ENCODE data around the gene EXOC3L2. TPM values are rescaled to one million over a fixed set of nuclear protein-coding genes. Genes with fewer than 3 reads are reported as not detected.

EXOC3L2 gene
- polyA plus RNA-seq, 3 donors: not detected

- no peak overlapping the region for H3K9ac ChIP-seq (ENCODE audit: insufficient read depth, low read length, poor library complexity, severe bottlenecking)
- WGBS (ENCODE audit: insufficient coverage): 100% methylated on average over 1 of the region's 4 CpGs
- no peak overlapping the region for H3K4me3 ChIP-seq (replicated peaks in 1 of 3; ENCODE audit: low read depth in 2 of 3, low read length in 3 of 3)
- no peaks in the 10 kb centered on the region for H3K36me3 Mint-ChIP-seq
- no peak overlapping the region for H3K4me2 ChIP-seq (replicated peaks; ENCODE audit: extremely low read depth, low read length, poor library complexity, severe bottlenecking)
- no peak overlapping the region for H3K4me3 Mint-ChIP-seq
- no peak overlapping the region for H3K27ac Mint-ChIP-seq
- no peak overlapping the region for H3K27ac ChIP-seq (ENCODE audit: low read depth in 1 of 2, low read length in 2 of 2)
- no peak for TF ChIP-seq CTCF (IDR thresholded peaks at IDR 0.05)
- no peaks in the 10 kb centered on the region for H3K79me2 ChIP-seq (ENCODE audit: insufficient read depth, low read length)
- H3K27me3 ChIP-seq (ENCODE audit: control insufficient read depth in 2 of 2, insufficient read depth in 2 of 2, low read length in 2 of 2): no peaks in the 10 kb centered on the region
- H2AFZ ChIP-seq (ENCODE audit: insufficient read depth, low read depth, low read length, poor library complexity, severe bottlenecking): no peak overlapping the region
- no peaks in the 10 kb centered on the region for H3K4me1 ChIP-seq (ENCODE audit: control insufficient read depth in 1 of 2, insufficient read depth in 2 of 2, low read length in 2 of 2)
- H3K36me3 ChIP-seq (replicated peaks in 1 of 2; ENCODE audit: control insufficient read depth in 1 of 2, insufficient read depth in 2 of 2, low read length in 2 of 2): no peaks in the 10 kb centered on the region
- H4K20me1 ChIP-seq (ENCODE audit: insufficient read depth, low read length): no peaks in the 10 kb centered on the region
- no peaks in the 10 kb centered on the region for H3K9me3 ChIP-seq (replicated peaks in 1 of 2; ENCODE audit: control insufficient read depth in 1 of 2, insufficient read depth in 1 of 2, low read length in 2 of 2)
- peaks cover 2% of the 10 kb centered on the region for H3K4me1 Mint-ChIP-seq
- no peak for DNase-seq
- peaks cover 0 to 12% (median 0%) of the 10 kb centered on the region in 7 donors for H3K9me3 Mint-ChIP-seq
- intact Hi-C loops (cut with micrococcal nuclease): no loop called here
- peaks cover 0 to 4% (median 2%) of the 10 kb centered on the region in 3 donors for H3K27me3 Mint-ChIP-seq (ENCODE audit: low read depth in 3 of 3)
Measured at GRCh38 chr19:45191375-45191774, 53.8 kb downstream of the EXOC3L2 start.

GRCh38 chr19:45189971-45190370, 55.2 kb downstream of the EXOC3L2 start:
- WGBS (ENCODE audit: insufficient coverage): no CpG with 5 or more reads among the region's 1 CpG
- no peak for DNase-seq
- peaks cover 0 to 12% (median 0%) of the 10 kb centered on the region in 7 donors for H3K9me3 Mint-ChIP-seq
- H3K4me2 ChIP-seq (replicated peaks; ENCODE audit: extremely low read depth, low read length, poor library complexity, severe bottlenecking): no peak overlapping the region
- no peaks in the 10 kb centered on the region for H3K27me3 ChIP-seq (ENCODE audit: control insufficient read depth in 2 of 2, insufficient read depth in 2 of 2, low read length in 2 of 2)
- TF ChIP-seq CTCF (IDR thresholded peaks at IDR 0.05): no peak
- no peaks in the 10 kb centered on the region for H3K79me2 ChIP-seq (ENCODE audit: insufficient read depth, low read length)
- peaks cover 8% of the 10 kb centered on the region for H3K4me1 Mint-ChIP-seq
- peaks cover 8% of the 10 kb centered on the region for H4K20me1 ChIP-seq (ENCODE audit: insufficient read depth, low read length)
- H3K27ac Mint-ChIP-seq: no peak overlapping the region
- H3K9ac ChIP-seq (ENCODE audit: insufficient read depth, low read length, poor library complexity, severe bottlenecking): no peak overlapping the region
- no peak overlapping the region for H2AFZ ChIP-seq (ENCODE audit: insufficient read depth, low read depth, low read length, poor library complexity, severe bottlenecking)
- no peaks in the 10 kb centered on the region for H3K9me3 ChIP-seq (replicated peaks in 1 of 2; ENCODE audit: control insufficient read depth in 1 of 2, insufficient read depth in 1 of 2, low read length in 2 of 2)
- no peak overlapping the region for H3K4me3 Mint-ChIP-seq
- intact Hi-C loops (cut with micrococcal nuclease): loop anchor here in 1 of 2 donors (5.0 kb wide), 1 partner anchor 93 kb away; no protein-coding TSS in a partner anchor
- no peaks in the 10 kb centered on the region for H3K36me3 Mint-ChIP-seq
- peaks cover 0 to 6% (median 2%) of the 10 kb centered on the region in 3 donors for H3K27me3 Mint-ChIP-seq (ENCODE audit: low read depth in 3 of 3)
- H3K36me3 ChIP-seq (replicated peaks in 1 of 2; ENCODE audit: control insufficient read depth in 1 of 2, insufficient read depth in 2 of 2, low read length in 2 of 2): no peaks in the 10 kb centered on the region
- no peak overlapping the region for H3K27ac ChIP-seq (ENCODE audit: low read depth in 1 of 2, low read length in 2 of 2)
- no peak overlapping the region for H3K4me3 ChIP-seq (replicated peaks in 1 of 3; ENCODE audit: low read depth in 2 of 3, low read length in 3 of 3)
- peaks cover 6% of the 10 kb centered on the region in 2 donors for H3K4me1 ChIP-seq (ENCODE audit: control insufficient read depth in 1 of 2, insufficient read depth in 2 of 2, low read length in 2 of 2)

Measured in CD14-positive monocyte (primary cell).